HG02973 (cell line): Measurements from ENCODE around the gene TFB1M.
A peak's percentile ranks its signal among the peaks of the same experiment; 100 is the strongest.

Experiments used
- ATAC-seq: cut with Tn5 transposase; IDR thresholded peaks from one replicate; pipeline ENCODE4 v1.9.1; 2021; ENCODE audit warnings: moderate library complexity; ENCODE audit not compliant: unreplicated experiment

TFB1M gene

GRCh38 chr6:155265843-155266535, 48.3 kb downstream of the TFB1M start:
- no peak for ATAC-seq

GRCh38 chr6:155264693-155265320, 49.5 kb downstream of the TFB1M start:
- ATAC-seq, result no peak

DNA sequence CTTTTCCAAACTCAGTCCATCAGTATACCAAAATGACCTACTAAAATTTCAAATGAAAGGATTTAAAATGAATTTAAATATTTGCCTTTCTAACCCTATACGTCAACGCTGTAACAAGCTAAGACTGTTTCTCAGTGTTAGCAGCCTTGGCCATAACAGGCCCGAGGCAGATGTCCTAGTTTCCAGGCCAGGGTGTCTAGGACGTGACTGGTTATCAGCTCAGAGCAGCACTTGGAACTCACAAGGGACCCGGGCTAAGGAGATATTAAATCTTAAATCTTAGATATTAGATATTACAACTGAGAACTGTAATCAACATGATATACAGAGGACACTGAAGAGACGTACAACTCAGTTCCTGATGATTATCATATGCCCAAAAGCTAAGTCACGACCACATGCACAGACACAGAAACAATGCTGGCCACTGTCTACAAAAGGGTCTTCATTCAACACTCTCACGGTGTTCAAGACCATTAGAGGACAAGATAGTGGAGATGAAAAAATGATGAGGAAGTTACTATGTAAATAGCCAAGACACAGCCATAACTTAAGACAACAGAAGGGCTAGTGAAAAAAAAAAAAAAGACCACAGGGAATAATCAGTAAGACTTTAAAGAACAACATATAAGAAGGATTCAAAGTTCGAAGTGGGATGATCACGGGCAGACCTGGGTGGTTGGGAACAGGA, 50.8 kb downstream of the TFB1M start, which contains the start of gene CLDN20:
Gene CLDN20 (plus strand): TSS at position 641 of the 691 bp plus-strand sequence. CDS start 11,707 bp downstream, outside the sequence.
- ATAC-seq, result no peak

DNA sequence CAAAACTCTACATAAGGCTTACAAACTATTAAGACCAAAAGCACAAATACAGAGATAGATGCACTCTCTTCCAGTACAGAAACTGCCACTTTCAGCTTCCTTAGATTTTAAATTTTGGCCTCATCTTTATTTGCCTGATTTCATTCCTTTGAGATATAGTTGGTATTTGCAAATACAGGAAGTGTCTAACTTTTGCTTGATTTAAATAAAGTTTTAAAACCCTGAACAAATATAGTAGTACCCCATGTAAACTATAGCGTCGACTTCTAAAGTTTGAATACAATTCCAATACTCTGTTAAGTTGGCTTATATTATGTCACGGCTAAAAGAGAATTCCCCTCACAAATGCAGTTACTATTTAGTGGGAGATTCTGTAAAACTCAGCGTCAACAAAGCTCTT, 51.6 kb downstream of the TFB1M start:
- no peak for ATAC-seq

DNA sequence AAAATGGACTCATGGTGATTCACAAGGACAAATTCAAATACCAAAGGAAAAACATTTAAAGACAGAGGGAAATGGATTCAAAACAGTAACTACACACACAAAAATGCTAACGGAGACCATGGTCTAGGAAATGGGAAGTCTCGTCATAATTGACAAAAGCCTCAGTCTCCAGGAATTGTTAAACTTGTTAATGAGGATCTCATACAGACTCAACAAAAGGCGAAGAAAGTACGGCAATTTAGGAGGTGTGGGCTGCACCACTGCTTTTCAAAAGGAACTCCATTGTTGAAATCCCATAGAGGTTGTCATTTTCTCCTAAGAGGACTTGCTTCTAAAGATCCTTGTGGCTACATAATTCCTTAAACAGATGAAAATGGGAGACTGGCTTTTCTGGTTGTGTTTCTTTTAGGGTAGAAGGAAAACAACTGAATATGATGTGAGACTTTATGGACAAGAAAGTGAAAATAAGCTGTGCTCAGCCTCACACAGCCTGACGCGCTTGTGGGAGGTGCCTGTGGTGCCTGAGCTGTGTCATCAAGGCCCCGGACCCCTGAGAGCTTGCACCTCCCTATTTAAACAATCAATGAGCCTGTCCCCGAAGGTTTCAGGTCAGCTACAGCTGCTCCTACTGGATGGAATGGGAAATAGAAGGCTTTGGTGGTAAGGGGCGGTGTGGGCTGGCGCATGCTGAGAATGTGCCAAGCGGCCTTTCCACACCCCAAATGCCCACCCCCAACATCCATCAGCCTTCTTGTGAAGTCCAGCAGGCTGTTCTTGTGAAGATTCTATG, 53.0 kb downstream of the TFB1M start:
- ATAC-seq, result peak; percentile 48

- ATAC-seq, result peak; percentile 40
Observed at GRCh38 chr6:155260686-155261085, 53.6 kb downstream of the TFB1M start.

DNA sequence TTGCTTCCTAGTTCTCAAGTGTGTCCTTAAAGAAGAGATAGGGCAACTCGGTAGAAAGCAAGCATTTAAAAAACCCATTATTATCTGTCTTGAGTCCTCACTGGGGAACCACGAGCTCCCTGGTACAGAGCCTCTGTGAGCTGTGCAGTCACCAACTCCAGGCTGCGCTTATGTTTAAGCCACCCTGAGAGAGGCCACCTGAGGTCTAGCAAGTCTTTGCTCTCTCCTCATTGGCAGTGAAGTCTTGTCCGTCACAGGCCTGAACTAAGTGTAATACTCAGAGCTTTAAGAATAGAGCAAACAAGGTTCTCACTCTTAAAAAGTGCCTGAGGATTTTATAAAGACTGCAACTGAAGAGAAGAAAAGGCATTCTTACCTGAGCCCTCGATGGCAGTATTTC, 54.4 kb downstream of the TFB1M start:
- no peak for ATAC-seq

- ATAC-seq, result no peak
Observed at GRCh38 chr6:155259204-155259603, 55.1 kb downstream of the TFB1M start.

- no peak for ATAC-seq
Observed at GRCh38 chr6:155257796-155258195, 56.5 kb downstream of the TFB1M start.

GRCh38 chr6:155256122-155256795, 58.0 kb downstream of the TFB1M start:
- ATAC-seq, result no peak

GRCh38 chr6:155254139-155254538, 60.1 kb downstream of the TFB1M start:
- ATAC-seq, result no peak

GRCh38 chr6:155253337-155253736, 60.9 kb downstream of the TFB1M start:
- no peak for ATAC-seq

DNA sequence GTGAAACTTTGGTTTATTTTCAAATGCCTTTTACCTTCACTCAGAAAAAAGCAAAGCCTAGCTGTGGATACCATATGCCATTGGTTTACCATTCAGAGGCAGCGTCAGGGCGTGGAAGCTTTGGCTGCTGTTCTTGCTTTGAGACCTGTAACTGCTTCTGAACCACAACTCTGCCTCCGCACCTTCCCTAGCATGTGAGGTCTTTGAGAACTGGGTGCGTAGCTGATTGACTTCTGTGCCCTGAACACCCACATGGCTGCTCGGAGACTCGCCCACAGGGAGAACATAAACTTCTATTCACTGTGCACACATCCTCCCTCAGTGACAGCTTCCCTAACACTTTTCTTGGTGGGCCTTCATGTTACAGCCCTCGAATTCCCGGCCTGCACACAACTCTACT, 61.7 kb downstream of the TFB1M start:
- ATAC-seq, result no peak

DNA sequence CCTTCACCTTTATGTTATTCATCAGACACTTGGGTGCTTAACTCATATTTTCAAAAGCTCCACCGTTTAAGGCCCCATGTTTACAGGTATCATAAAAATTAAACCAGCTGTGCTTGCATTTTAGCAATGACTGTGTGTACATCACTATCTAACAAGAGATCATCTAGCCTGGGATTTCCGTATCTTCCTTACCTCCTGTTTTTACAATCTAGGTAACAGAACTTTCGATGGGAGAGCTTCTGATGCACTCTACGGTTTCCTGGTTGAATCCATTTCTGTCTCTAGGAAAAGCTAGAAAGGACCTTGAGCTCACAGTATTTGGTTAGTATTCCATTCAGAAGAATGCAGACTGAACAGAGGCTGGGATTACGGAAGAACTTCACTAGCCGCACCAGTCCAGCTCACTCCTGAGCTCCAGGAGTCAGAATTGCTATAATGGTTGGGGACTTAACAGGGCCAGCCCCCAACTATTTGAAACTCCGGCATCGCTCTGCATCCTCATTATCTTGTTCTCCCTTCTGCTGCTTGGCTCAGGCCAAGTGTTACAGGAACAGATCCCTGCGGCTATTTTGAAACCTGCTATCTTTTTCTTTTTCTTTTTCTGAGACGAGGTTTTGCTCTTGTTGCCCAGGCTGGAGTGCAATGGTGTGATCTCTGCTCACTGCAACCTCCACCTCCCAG, 63.4 kb downstream of the TFB1M start:
- ATAC-seq, result no peak

DNA sequence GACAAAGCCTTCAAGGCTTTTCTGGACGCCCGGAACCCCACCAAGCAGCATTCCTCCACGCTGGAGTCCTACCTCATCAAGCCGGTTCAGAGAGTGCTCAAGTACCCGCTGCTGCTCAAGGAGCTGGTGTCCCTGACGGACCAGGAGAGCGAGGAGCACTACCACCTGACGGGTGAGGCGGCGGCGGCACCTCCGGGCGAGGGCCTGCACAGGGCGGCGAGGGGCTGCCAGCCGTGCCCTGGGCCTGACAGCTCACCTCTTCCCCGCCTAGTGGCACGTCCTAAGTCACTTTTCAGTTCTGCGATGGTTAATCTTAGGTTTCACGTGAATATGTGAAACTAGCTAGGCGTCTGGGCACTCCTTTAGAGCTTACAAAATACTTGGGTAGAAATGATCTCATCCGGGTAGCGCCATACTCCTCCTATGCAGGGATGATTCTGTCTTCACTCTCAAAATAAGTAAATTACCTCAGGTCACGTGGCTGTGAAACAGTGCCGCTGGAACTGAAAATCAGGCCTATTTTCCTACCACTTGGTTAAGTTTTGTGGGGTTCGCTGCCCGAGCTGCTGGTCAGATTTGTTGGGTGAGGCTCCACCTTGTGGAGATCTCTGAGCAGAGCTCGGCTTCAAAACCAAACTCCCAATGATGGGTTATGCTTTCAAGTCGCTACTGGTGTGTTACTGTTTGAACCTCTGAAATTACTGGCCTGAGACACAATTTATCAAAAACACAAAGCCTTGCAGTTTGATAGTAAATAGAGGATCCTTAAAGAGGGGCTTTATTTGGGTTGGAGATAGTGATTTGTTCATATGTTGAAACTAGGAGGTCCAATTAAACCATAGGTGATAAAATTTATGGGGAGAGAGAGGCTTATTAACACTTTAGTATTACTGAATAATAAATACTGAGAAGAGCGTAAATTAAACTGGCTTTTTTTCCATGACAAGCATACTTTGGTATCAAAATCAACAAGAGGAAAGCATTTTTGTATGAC, 66.0 kb downstream of the TFB1M start:
- ATAC-seq, result no peak

- ATAC-seq, result no peak
Observed at GRCh38 chr6:155247618-155248007, 66.7 kb downstream of the TFB1M start.

DNA sequence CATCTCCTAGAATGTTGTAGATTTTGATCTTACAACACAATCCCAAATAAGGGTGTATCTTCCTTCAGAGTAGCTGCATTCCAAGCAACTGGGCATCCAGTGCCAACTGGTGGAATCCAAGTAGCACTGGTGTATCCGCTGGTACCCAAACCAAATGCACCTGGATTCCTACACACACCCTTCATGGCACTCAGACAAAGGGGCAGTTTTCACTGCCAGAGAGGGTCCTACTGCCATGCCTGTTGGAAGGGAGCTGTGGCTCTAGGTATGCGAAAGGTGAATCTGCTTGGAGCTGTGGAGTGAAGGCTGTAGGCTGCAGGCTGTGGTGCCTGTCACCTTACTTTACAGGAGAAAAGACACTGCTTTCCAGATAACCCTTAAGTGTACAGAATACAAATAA, 67.5 kb downstream of the TFB1M start:
- ATAC-seq, result no peak

DNA sequence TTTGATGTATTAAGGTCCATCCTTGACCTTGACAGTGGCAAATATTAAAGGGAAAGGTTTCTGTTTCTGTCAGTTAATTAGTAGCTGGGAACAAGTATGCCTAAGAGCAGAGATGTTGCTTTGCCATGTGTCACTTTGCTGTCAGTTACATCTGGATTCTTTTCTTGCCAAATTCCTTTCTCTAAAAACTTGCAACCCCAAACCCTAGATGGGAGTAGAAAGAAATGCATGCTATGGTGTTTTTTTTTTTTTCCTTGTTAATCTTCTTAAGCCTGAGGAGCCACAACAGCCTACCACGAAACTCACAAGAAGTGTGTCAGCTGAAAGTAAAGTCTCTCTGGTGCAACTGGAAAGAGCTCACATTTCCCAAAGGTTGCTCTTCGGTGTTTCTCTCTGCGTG, 68.5 kb downstream of the TFB1M start:
- ATAC-seq, result no peak

DNA sequence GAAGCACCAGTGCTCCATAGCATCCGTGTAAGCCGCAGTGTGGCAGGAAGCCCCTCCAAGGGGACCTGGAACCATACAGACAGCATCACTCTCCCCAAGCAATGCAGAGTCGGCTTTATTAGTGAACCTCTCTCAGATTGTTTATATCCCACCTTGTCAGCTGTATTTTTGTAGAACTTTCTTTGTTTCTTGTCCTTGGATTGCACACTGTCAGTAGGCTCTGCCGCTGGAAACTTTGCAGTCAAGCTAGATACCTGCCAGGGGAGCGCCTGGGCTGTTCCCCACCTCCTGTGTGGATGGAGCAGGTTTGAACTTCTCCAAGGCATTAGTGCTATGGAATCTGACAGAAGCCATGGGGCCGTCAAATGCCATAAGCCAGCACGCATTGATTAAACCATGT, 69.1 kb downstream of the TFB1M start:
- ATAC-seq, result no peak
